GM20000 (cell line): Measurements from ENCODE around the gene KLRF1.
"Not testable (repeated sequence)": the region's sequence is repeated elsewhere in the genome, so short reads cannot be mapped to it uniquely, and the experiment has no call there.

ENCODE experiments used
- DNase-seq: peaks from one replicate; pipeline ENCODE4 v3.0.0; 2012; ENCODE audit warnings: low spot score
- CTCF ChIP-seq: IDR thresholded peaks from 2 replicates; pipeline ENCODE4 v1.5.1; 2012; ENCODE audit warnings: mild to moderate bottlenecking, control low read depth; ENCODE audit errors: extremely low read depth, missing control alignments

The KLRF1 gene

GRCh38 chr12:9870286-9870866 is 43.1 kb downstream of the KLRF1 start:
- no peak for DNase-seq
- TF ChIP-seq CTCF = no peak

DNA sequence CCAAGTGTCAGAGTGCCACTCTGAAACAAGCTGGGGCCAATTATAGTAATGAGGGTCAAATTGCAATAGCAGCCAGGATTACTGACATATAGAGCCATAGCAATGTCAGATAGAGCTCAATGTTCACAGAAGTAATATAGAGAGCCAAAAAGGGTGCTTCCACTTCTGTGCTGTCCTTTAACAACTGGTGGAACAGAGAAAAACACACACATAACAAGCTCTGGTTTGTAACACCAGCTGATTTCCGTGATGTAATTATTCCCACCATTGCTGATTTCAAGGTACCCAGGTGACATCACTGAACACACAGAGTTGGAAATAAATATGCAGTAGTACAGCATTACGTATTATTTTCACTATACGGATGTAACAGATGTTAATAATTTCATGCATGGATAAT is 44.9 kb downstream of the KLRF1 start:
- TF ChIP-seq CTCF = no peak
- DNase-seq = peak; percentile 37

DNA sequence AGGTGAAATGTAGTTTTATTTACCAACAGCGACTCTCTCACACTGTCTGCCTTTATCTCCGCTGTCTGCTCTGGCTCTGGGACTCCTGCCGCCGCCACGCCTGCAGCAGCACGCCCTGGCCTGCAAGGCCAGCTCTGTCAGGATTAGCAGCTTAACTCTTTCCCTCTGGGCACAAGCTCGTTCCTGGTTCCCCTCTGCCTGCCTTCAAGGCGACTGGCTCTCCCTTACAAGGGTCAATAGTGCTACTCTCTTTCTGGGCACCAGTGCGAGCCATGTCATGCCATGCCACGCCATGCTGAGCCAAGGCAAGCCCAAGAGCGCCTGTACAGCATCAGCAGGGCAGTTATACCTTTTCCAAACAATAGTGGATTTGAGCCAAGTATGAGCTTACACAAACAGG is 45.5 kb downstream of the KLRF1 start:
- TF ChIP-seq CTCF = no peak
- DNase-seq = no peak

GRCh38 chr12:9876120-9876519 is 48.8 kb downstream of the KLRF1 start:
- not testable (repeated sequence) for DNase-seq

DNA sequence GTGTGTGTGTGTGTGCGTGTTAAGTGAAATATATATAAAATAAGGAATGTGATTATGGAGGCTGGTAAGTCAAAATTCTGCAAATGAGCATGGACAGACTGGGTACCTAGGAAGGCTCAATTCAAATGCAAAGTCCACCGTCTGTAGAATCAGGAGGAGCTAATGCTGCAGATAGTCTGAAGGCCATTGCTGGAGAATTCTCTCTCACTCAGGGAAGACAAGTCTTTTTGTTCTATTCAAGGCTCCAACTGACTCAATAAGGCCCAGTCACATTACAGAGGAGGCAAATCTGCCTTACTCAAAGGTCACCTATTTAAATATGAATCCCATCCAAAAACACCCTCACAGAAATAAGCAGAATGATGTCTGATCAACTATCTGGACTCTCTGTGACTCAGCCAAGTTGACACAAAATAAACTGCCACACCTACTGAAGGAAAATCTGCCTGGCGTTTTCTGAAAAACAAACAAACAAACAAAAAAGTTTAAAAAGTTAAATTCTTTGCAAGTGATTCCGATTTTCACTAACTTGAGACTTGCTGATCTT is 53.3 kb downstream of the KLRF1 start:
- no peak for TF ChIP-seq CTCF

DNA sequence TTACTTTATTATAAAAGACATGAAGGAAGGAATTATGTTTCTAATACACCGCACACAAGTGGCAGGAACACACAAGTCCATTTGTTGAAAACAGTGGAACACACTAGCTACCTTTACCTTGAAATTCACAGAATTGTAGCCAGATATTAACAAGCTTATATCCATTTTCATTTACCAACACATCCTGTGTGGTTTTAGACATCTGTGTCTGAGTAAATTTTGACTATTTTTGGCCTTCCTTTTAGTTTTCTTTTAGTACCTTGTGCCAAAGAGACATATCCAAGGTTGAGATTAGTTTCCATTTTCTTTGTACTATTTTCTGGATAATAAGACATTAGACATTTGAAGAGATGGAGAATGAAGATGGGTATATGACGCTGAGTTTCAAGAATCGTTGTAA is 54.0 kb downstream of the KLRF1 start, which contains the start of gene KLRF2:
Gene KLRF2 (plus strand): TSS at position 244 of the 400 bp plus-strand sequence. CDS start 107 bp downstream, at position 351.
- no peak for TF ChIP-seq CTCF
- no peak for DNase-seq

More for the DNA sequence above, 53.3 kb downstream of the KLRF1 start:
- DNase-seq = no peak

GRCh38 chr12:9881988-9882387 is 54.7 kb downstream of the KLRF1 start:
- DNase-seq = no peak
- TF ChIP-seq CTCF = no peak

- DNase-seq = no peak
- no peak for TF ChIP-seq CTCF
Observed at GRCh38 chr12:9883175-9883574, 55.9 kb downstream of the KLRF1 start.
